NCI-H748 (cell line): Measurements from ENCODE around the gene TAB2.
"Not testable (repeated sequence)": the region's sequence is repeated elsewhere in the genome, so short reads cannot be mapped to it uniquely, and the experiment has no call there.

Source experiments
- DNase-seq: peaks from one replicate; lab custom pipeline; 2025; ENCODE audit not compliant: unreplicated experiment; lab: John Stamatoyannopoulos, UW

TAB2 gene

GRCh38 chr6:149332602-149333265 lies 15.2 kb downstream of the TAB2 start:
- DNase-seq = peak; percentile 86

GRCh38 chr6:149333266-149333620 lies 15.7 kb downstream of the TAB2 start:
- no peak for DNase-seq

- no peak for DNase-seq
Measured at GRCh38 chr6:149334201-149334600, 16.7 kb downstream of the TAB2 start.

GRCh38 chr6:149334682-149335160 lies 17.2 kb downstream of the TAB2 start:
- no peak for DNase-seq

- no peak for DNase-seq
Measured at GRCh38 chr6:149335924-149336608, 18.6 kb downstream of the TAB2 start.

- no peak for DNase-seq
Measured at GRCh38 chr6:149336609-149336928, 19.1 kb downstream of the TAB2 start.

- DNase-seq = no peak
Measured at GRCh38 chr6:149337320-149337719, 19.8 kb downstream of the TAB2 start.

GRCh38 chr6:149340200-149340599 lies 22.7 kb downstream of the TAB2 start:
- DNase-seq = no peak

GRCh38 chr6:149342525-149342924 lies 25.0 kb downstream of the TAB2 start:
- no peak for DNase-seq

- no peak for DNase-seq
Measured at GRCh38 chr6:149343501-149343900, 26.0 kb downstream of the TAB2 start.

GRCh38 chr6:149346078-149346477 lies 28.6 kb downstream of the TAB2 start:
- no peak for DNase-seq

- no peak for DNase-seq
Measured at GRCh38 chr6:149347067-149347466, 29.6 kb downstream of the TAB2 start.

GRCh38 chr6:149349279-149349678 lies 31.8 kb downstream of the TAB2 start:
- not testable (repeated sequence) for DNase-seq

- DNase-seq = peak; percentile 86
Measured at GRCh38 chr6:149354009-149354408, 36.5 kb downstream of the TAB2 start.

GRCh38 chr6:149356081-149356750 lies 38.7 kb downstream of the TAB2 start:
- no peak for DNase-seq

GRCh38 chr6:149357726-149358538 lies 40.4 kb downstream of the TAB2 start:
- no peak for DNase-seq

- DNase-seq = no peak
Measured at GRCh38 chr6:149359440-149359839, 41.9 kb downstream of the TAB2 start.

- no peak for DNase-seq
Measured at GRCh38 chr6:149360536-149360935, 43.0 kb downstream of the TAB2 start.

GRCh38 chr6:149362289-149362688 lies 44.8 kb downstream of the TAB2 start:
- no peak for DNase-seq

GRCh38 chr6:149363154-149363553 lies 45.6 kb downstream of the TAB2 start:
- no peak for DNase-seq

GRCh38 chr6:149364557-149364956 lies 47.0 kb downstream of the TAB2 start:
- no peak for DNase-seq
